Measurements from ENCODE around the gene PAAF1. TPM values are rescaled to one million over a fixed set of nuclear protein-coding genes. Genes with fewer than 3 reads are reported as not detected.

The PAAF1 gene
- total and polyA plus RNA-seq, 2 donors from 2014 or later, result 18.2 to 31.4 TPM

- Histone ChIP-seq H3K9ac (ENCODE audit: low read length in 3 of 3) (no peak overlapping the region), H3K27me3 (ENCODE audit: control insufficient read depth, insufficient read depth, low read length) (no peaks in the 10 kb centered on the region), H3K4me3 (ENCODE audit: low read length in 3 of 3) (no peak overlapping the region), H3K9me3 (ENCODE audit: control insufficient read depth in 2 of 3, insufficient read depth in 1 of 3, low read length in 3 of 3) (no peaks in the 10 kb centered on the region), H3K27ac (ENCODE audit: low read depth in 2 of 2, low read length in 2 of 2) (no peak overlapping the region), H3K36me3 (ENCODE audit: control insufficient read depth in 2 of 3, insufficient read depth in 3 of 3, low read length in 3 of 3) (peaks cover 0 to 4% (median 0%) of the 10 kb centered on the region in 3 donors), H3K4me1 (ENCODE audit: control insufficient read depth in 2 of 3, insufficient read depth in 2 of 3, low read depth in 1 of 3, low read length in 3 of 3) (peaks cover 0 to 7% (median 0%) of the 10 kb centered on the region in 3 donors)
- TF ChIP-seq, protein P1, sequence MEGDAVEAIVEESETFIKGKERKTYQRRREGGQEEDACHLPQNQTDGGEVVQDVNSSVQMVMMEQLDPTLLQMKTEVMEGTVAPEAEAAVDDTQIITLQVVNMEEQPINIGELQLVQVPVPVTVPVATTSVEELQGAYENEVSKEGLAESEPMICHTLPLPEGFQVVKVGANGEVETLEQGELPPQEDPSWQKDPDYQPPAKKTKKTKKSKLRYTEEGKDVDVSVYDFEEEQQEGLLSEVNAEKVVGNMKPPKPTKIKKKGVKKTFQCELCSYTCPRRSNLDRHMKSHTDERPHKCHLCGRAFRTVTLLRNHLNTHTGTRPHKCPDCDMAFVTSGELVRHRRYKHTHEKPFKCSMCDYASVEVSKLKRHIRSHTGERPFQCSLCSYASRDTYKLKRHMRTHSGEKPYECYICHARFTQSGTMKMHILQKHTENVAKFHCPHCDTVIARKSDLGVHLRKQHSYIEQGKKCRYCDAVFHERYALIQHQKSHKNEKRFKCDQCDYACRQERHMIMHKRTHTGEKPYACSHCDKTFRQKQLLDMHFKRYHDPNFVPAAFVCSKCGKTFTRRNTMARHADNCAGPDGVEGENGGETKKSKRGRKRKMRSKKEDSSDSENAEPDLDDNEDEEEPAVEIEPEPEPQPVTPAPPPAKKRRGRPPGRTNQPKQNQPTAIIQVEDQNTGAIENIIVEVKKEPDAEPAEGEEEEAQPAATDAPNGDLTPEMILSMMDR (IDR thresholded peaks at IDR 0.05; ENCODE audit: borderline replicate concordance, extremely low read depth, insufficient read depth), result no peak
- FAIRE-seq (no peak), DNase-seq (peak in 1 of 5 donors; percentile 49)
- intact Hi-C loops (cut with DNase I), result no loop called here
Measured at GRCh38 chr11:73977856-73978519, 101.2 kb downstream of the PAAF1 start.

GRCh38 chr11:73978576-73979086 is 101.8 kb downstream of the PAAF1 start:
- Histone ChIP-seq H3K9me3 (ENCODE audit: control insufficient read depth in 2 of 3, insufficient read depth in 1 of 3, low read length in 3 of 3) (no peaks in the 10 kb centered on the region), H3K4me1 (ENCODE audit: control insufficient read depth in 2 of 3, insufficient read depth in 2 of 3, low read depth in 1 of 3, low read length in 3 of 3) (peaks cover 0 to 9% (median 2%) of the 10 kb centered on the region in 3 donors), H3K27ac (ENCODE audit: low read depth in 2 of 2, low read length in 2 of 2) (no peak overlapping the region), H3K27me3 (ENCODE audit: control insufficient read depth, insufficient read depth, low read length) (no peaks in the 10 kb centered on the region), H3K4me3 (ENCODE audit: low read length in 3 of 3) (no peak overlapping the region), H3K9ac (ENCODE audit: low read length in 3 of 3) (no peak overlapping the region), H3K36me3 (ENCODE audit: control insufficient read depth in 2 of 3, insufficient read depth in 3 of 3, low read length in 3 of 3) (peaks cover 0 to 4% (median 0%) of the 10 kb centered on the region in 3 donors)
- no peak for DNase-seq
- TF ChIP-seq, protein P1 (IDR thresholded peaks at IDR 0.05; ENCODE audit: borderline replicate concordance, extremely low read depth, insufficient read depth), result no peak
- FAIRE-seq, result no peak
- intact Hi-C loops (cut with DNase I), result no loop called here

DNA sequence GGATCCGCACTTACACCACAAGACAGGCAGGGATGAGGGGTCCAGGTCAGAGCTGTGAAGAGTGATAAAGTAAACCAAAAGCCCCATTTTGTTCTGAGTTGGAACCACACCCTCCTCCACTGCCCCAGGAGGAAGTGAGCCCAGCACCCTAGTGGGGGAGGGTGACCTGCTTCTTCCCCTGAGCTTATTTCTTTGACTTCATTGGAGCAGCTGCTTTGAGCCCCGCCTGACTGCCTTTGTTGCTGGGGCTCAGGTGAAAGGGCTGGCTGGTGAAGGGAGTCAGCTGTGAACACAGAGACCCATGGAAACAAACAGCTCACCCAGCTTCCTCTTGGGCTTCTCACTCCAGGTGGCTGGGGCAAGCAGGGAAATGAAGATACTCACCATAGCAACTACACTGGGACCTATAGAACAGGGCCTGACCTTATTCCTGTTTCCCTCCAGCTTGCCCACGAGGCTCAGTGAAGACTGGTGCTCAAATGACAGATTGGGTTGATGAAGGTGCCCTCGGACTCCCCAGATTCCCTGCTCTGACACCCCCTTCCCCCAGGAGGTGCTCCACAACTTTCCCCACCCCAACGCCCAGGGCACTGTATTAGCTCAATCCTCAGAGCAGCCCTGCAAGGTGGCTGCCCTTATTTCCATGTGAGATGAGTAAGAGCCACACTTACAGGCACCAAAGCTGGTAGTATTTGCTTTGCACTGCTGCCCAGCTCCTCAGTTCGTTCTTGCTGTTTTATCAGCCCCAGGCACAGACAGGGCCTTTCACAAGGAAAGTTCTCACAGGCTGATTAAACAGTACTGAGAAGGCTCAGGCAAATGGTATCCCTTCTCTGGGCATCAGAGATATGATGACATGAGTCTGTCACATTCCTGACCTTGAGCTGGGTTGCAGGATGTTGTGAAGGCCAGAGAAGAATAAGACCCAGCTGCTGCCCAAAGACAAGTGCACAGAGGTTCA is 103.5 kb downstream of the PAAF1 start:
- Histone ChIP-seq H3K9ac (ENCODE audit: low read length in 3 of 3) (no peak overlapping the region), H3K36me3 (ENCODE audit: control insufficient read depth in 2 of 3, insufficient read depth in 3 of 3, low read length in 3 of 3) (peaks cover 0 to 4% (median 0%) of the 10 kb centered on the region in 3 donors), H3K27ac (ENCODE audit: low read depth in 2 of 2, low read length in 2 of 2) (peak overlapping the region; percentile 59), H3K27me3 (ENCODE audit: control insufficient read depth, insufficient read depth, low read length) (no peaks in the 10 kb centered on the region), H3K4me3 (ENCODE audit: low read length in 3 of 3) (peak overlapping the region in 1 of 3 donors; percentile 6), H3K9me3 (ENCODE audit: control insufficient read depth in 2 of 3, insufficient read depth in 1 of 3, low read length in 3 of 3) (no peaks in the 10 kb centered on the region), H3K4me1 (ENCODE audit: control insufficient read depth in 2 of 3, insufficient read depth in 2 of 3, low read depth in 1 of 3, low read length in 3 of 3) (peaks cover 0 to 9% (median 6%) of the 10 kb centered on the region in 3 donors)
- TF ChIP-seq, protein P1 (IDR thresholded peaks at IDR 0.05; ENCODE audit: borderline replicate concordance, extremely low read depth, insufficient read depth), result no peak
- intact Hi-C loops (cut with DNase I), result no loop called here
- DNase-seq (peak; percentile 80 to 87 (median 82)), FAIRE-seq (no peak)

Other genes starting within 250 kb of the PAAF1 start
- 21.0 TPM for gene PLEKHB1, start 230.4 kb upstream of the PAAF1 start, total RNA-seq
- gene PLEKHB1, start 230.4 kb upstream of the PAAF1 start, polyA plus RNA-seq (ENCODE audit: insufficient read depth, low read depth, low replicate concordance), result 30.4 TPM
- gene RAB6A, start 115.9 kb upstream of the PAAF1 start, total RNA-seq, result 138 TPM
- gene RAB6A, start 115.9 kb upstream of the PAAF1 start, polyA plus RNA-seq (ENCODE audit: insufficient read depth, low read depth, low replicate concordance), result 61.0 TPM
- 27.5 TPM for gene MRPL48, start 89.1 kb upstream of the PAAF1 start, total RNA-seq
- 79.3 TPM for gene MRPL48, start 89.1 kb upstream of the PAAF1 start, polyA plus RNA-seq (ENCODE audit: insufficient read depth, low read depth, low replicate concordance)
- 64.7 TPM for gene COA4, start 153 bp upstream of the PAAF1 start, total RNA-seq
- 177 TPM for gene COA4, start 153 bp upstream of the PAAF1 start, polyA plus RNA-seq (ENCODE audit: insufficient read depth, low read depth, low replicate concordance)
- 4.3 TPM for gene DNAJB13, start 74.0 kb downstream of the PAAF1 start, total RNA-seq
- 1.5 TPM for gene DNAJB13, start 74.0 kb downstream of the PAAF1 start, polyA plus RNA-seq (ENCODE audit: insufficient read depth, low read depth, low replicate concordance)
- 104 TPM for gene UCP2, start 105.8 kb downstream of the PAAF1 start, total RNA-seq
- 36.4 TPM for gene UCP2, start 105.8 kb downstream of the PAAF1 start, polyA plus RNA-seq (ENCODE audit: insufficient read depth, low read depth, low replicate concordance)
- gene UCP3, start 132.1 kb downstream of the PAAF1 start, total RNA-seq, result 4.0 TPM
- gene UCP3, start 132.1 kb downstream of the PAAF1 start, polyA plus RNA-seq (ENCODE audit: insufficient read depth, low read depth, low replicate concordance), result 0.28 TPM

Measured in kidney (tissue), 14 donors.